Renal cortex interstitium (tissue), 15 donors: Measurements from ENCODE around the gene ZBED5. TPM values are rescaled to one million over a fixed set of nuclear protein-coding genes. Genes with fewer than 3 reads are reported as not detected.
"Not testable (repeated sequence)": the region's sequence is repeated elsewhere in the genome, so short reads cannot be mapped to it uniquely, and the experiment has no call there.

Experiments
- DNase-seq, 11 donors: peaks; one replicate each; pipeline ENCODE4 v3.0.0-alpha.2; 2013; ENCODE audit warnings: low read depth in 9 of 11, low spot score in 4 of 11; ENCODE audit errors: extremely low read depth in 1 of 11
- long read RNA-seq, 16 experiments: transcript quantifications; one replicate each; lab custom pipeline, GENCODE V29; 2026
- polyA plus RNA-seq, 3 donors: library from polyadenylated mRNA; unstranded; fragments of 120-200 nt; gene quantifications; one replicate each; pipeline ENCODE4 v1.2.1, GENCODE V29; 2013; ENCODE audit not compliant: insufficient read length in 3 of 3

Gene ZBED5
- polyA plus RNA-seq = 100 to 1,000 TPM in 2 of 3 donors, 10 to 100 TPM in 1; 98.6 to 116 (median 107) TPM
- long read RNA-seq, donor 1, transcript ZBED5-201 (3 exons, 2,512 nt) = major isoform, 10 of 20 reads
- long read RNA-seq, donor 1, partial matches to known transcripts = 0 of 20 reads
- long read RNA-seq, donor 1, other reads (novel, unspliced or antisense) = 7 of 20 reads
- long read RNA-seq, donor 2, transcript ZBED5-201 (3 exons, 2,512 nt) = major isoform, 8 of 15 reads
- long read RNA-seq, donor 2, partial matches to known transcripts = 0 of 15 reads
- long read RNA-seq, donor 2, other reads (novel, unspliced or antisense) = 6 of 15 reads
- long read RNA-seq, donor 3, transcript ZBED5-201 (3 exons, 2,512 nt) = major isoform, 11 of 17 reads
- long read RNA-seq, donor 3, partial matches to known transcripts = 0 of 17 reads
- long read RNA-seq, donor 3, other reads (novel, unspliced or antisense) = 0 of 17 reads
- long read RNA-seq, donor 4, transcript ZBED5-201 (3 exons, 2,512 nt) = major isoform, 5 of 9 reads
- long read RNA-seq, donor 4, partial matches to known transcripts = 0 of 9 reads
- long read RNA-seq, donor 4, other reads (novel, unspliced or antisense) = 0 of 9 reads
- long read RNA-seq, donor 5 = 0 reads
- long read RNA-seq, donor 6, partial matches to known transcripts = 0 of 5 reads
- long read RNA-seq, donor 6, other reads (novel, unspliced or antisense) = 0 of 5 reads
- long read RNA-seq, donor 7, transcript ZBED5-201 (3 exons, 2,512 nt) = major isoform, 14 of 16 reads
- long read RNA-seq, donor 7, partial matches to known transcripts = 0 of 16 reads
- long read RNA-seq, donor 7, other reads (novel, unspliced or antisense) = 0 of 16 reads
- long read RNA-seq, donor 8, transcript ZBED5-201 (3 exons, 2,512 nt) = major isoform, 7 of 15 reads
- long read RNA-seq, donor 8, partial matches to known transcripts = 0 of 15 reads
- long read RNA-seq, donor 8, other reads (novel, unspliced or antisense) = 0 of 15 reads
- long read RNA-seq, donor 9, transcript ZBED5-201 (3 exons, 2,512 nt) = major isoform, 12 of 15 reads
- long read RNA-seq, donor 9, partial matches to known transcripts = 0 of 15 reads
- long read RNA-seq, donor 9, other reads (novel, unspliced or antisense) = 0 of 15 reads
- long read RNA-seq, donor 10, transcript ZBED5-201 (3 exons, 2,512 nt) = major isoform, 18 of 25 reads
- long read RNA-seq, donor 10, partial matches to known transcripts = 0 of 25 reads
- long read RNA-seq, donor 10, other reads (novel, unspliced or antisense) = 6 of 25 reads
- long read RNA-seq, donor 11, partial matches to known transcripts = 0 of 14 reads
- long read RNA-seq, donor 11, other reads (novel, unspliced or antisense) = 10 of 14 reads
- long read RNA-seq, donor 12, transcript ZBED5-201 (3 exons, 2,512 nt) = major isoform, 6 of 18 reads
- long read RNA-seq, donor 12, partial matches to known transcripts = 0 of 18 reads
- long read RNA-seq, donor 12, other reads (novel, unspliced or antisense) = 11 of 18 reads
- long read RNA-seq, donor 13 = 0 reads
- long read RNA-seq, donor 14, transcript ZBED5-201 (3 exons, 2,512 nt) = major isoform, 7 of 25 reads
- long read RNA-seq, donor 14, partial matches to known transcripts = 0 of 25 reads
- long read RNA-seq, donor 14, other reads (novel, unspliced or antisense) = 11 of 25 reads
- long read RNA-seq, donor 15, partial matches to known transcripts = 0 of 5 reads
- long read RNA-seq, donor 15, other reads (novel, unspliced or antisense) = 0 of 5 reads
- long read RNA-seq, donor 16, transcript ZBED5-201 (3 exons, 2,512 nt) = major isoform, 16 of 25 reads
- long read RNA-seq, donor 16, partial matches to known transcripts = 5 of 25 reads
- long read RNA-seq, donor 16, other reads (novel, unspliced or antisense) = 0 of 25 reads

- DNase-seq = peak; percentile 92 to 98 (median 97)
Observed at GRCh38 chr11:10857709-10858438, at the start of gene ZBED5. Gene ZBED5, minus strand, starts transcription at chr11:10858053. Its CDS starts 3,108 bp downstream, at chr11:10854945.

GRCh38 chr11:10906521-10906920 is 48.7 kb upstream of the ZBED5 start:
- DNase-seq = peak in 2 of 11 donors; percentile 17 to 29

DNA sequence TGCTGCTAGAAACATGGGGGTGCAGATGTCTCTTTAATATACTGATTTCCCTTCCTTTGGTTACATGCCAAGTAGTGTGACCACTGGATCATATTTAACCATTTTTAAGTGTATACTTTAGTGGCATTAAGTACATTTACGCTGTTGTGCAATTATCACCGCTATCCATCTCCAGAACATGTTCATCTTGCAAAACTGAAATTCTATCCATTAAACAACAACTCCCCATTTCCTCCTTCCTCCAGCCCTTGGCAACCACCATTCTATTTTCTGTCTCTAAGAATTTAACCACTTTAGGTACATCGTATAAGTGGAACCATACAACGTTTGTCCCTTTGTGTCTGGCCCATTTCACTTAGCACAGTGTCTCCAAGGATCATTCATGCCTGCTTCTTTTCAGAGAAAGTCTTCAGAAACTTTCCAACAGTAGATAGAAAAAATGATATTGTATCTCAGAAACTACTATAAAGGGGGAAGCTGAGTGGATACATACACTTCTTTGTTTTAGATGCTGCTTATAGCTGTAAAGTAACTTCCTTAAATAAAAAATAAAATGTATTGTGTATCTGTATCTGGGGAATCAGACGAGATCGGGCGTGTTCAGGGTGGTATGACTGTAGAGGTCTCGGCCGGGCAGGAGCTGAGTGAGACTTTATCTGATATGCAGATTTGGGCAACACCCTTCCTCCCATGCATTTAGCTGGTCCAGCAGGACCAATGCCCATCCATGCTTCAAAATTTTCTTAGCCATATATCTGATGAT is 44.6 kb upstream of the ZBED5 start:
- DNase-seq = no peak

GRCh38 chr11:10900681-10901415 is 43.0 kb upstream of the ZBED5 start:
- DNase-seq = no peak

- DNase-seq = no peak
Observed at GRCh38 chr11:10899121-10899830, 41.4 kb upstream of the ZBED5 start.

DNA sequence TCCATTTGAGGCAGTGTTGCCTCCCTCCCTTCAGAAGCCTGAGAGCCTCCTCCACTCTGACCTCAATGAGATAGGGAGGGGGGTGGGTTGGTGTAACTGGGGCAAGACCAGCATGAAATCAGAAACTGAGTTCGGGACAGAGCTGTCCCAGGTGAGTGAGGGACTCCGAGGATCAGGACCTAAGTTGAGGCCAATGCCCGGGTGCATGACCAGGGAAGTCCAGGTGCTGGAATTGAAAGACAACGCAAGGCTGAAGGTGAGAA is 40.8 kb upstream of the ZBED5 start:
- DNase-seq = no peak

- no peak for DNase-seq
Observed at GRCh38 chr11:10898003-10898762, 40.3 kb upstream of the ZBED5 start.

- DNase-seq = no peak
Observed at GRCh38 chr11:10897150-10897549, 39.3 kb upstream of the ZBED5 start.

DNA sequence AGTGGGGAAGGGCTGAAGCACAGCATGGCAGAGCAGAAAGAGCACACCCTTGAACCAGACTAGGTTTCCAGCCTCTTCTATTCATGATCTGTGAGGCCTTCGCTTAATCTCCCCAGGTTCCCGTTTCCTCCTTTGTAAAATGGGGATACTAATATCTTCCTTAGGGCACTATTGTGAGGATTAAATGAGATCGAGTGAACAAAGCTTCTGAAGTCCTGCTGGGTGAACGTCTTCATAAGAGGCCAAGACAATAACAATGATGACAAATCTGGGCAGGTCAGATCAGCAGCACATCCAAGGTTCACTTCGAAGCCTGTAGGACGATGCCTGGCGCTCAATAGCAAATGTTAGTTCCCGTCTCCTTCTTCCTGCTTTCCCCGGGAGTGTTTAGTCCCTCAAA is 38.6 kb upstream of the ZBED5 start:
- DNase-seq = no peak

GRCh38 chr11:10895285-10895684 is 37.4 kb upstream of the ZBED5 start:
- DNase-seq = no peak

GRCh38 chr11:10894666-10895065 is 36.8 kb upstream of the ZBED5 start:
- DNase-seq = no peak

DNA sequence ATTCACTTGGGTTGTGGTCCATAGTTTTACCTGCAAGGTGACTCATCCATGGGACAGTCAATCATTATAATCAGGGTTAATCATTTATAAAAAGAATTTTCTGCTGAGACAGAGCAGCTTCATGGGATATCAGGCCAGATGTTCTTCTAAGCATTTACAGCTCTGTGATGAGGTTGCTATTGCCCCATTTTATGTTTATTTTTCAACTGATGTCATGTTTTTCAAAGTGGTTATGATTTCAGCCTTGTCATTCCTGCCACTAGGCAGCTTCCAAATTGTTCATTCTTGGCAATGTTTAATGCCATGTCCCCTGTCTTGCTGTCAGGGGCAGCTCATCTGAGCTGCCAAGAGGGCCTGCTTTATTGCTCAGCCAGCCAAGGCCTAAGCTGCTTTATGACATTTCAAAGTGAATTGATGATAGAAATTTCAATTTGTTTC is 35.9 kb upstream of the ZBED5 start:
- no peak for DNase-seq

DNA sequence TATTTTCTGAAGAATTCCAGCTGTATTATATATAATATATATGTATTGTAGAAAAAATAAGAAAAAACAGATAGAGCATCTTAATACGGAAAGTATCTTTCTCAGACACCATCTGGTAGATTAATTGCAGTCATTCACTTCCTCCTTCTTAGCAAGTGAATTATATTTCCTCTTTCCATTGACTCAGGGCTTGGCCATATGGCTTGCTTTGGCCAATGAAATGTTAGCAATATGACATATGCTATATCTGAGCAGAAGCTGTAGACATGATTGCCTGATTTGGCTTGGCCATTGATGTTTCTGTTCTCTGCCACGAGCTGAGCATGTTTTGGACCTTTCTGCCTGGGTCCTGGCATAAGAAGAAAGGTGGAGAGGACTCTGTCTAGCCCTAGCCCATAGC is 34.4 kb upstream of the ZBED5 start:
- no peak for DNase-seq

- DNase-seq = no peak
Observed at GRCh38 chr11:10891151-10891720, 33.4 kb upstream of the ZBED5 start.

DNA sequence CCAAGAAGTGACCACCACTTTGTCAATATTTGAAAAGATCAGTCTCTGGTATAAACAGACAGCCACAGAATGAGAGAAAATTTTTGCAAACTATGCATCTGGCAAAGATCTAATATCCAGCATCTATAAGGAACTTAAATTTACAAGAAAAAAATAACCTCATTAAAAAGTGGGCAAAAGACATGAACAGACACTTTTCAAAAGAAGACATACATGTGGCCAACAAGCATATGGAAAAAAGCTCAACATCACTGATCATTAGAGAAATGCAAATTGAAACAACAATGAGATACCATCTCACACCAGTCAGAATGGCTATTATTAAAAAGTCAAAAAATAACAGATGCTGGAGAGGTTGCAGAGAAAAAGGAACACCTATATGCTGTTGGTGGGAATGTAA is 32.2 kb upstream of the ZBED5 start:
- DNase-seq = not testable (repeated sequence)
